ENCODE data around the gene UMODL1.

The UMODL1 gene

DNA sequence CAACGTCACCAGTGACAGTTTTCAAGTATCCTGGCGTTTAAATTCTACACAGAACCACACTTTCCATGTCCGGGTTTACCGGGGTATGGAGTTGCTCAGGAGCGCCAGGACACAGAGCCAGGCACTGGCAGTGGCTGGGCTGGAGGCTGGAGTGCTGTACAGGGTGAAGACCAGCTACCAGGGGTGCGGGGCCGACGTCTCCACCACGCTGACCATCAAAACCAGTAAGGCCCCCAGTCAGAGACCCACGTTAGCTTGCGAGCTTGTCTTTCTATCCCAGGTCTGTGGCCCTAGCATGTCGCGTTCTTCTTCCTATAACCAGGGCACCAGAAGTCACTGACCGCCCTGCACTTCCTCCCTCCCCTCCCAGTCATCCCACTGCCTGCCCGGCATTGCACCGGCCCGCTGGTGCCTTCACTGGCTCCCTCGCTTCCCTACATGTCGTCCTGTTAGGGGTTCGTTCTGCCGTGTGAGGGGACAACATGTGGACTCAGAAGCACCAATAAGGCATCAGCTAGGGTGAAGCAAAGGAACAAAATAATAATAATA is 27.9 kb downstream of the UMODL1 start:
- DNase-seq: no peak

DNA sequence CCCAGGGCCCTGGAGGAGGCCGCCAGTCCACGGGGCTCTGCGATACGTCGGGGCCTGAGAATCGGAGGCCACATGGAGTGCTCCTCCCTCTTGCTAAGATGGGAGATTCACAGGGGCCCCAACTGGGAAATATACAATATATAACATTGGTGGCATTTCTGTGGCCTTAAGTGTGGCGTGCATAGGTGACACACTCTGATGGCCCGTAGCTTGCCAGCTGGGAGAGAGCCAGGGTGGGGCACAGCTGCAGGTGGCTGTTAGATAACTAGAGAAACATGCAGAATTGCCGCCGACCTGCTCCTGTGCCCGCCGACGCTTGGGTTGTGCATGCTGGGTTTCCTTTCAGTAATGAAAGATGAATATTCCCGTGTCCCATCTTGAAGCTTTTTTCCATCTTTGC is 30.1 kb downstream of the UMODL1 start:
- DNase-seq: no peak

DNA sequence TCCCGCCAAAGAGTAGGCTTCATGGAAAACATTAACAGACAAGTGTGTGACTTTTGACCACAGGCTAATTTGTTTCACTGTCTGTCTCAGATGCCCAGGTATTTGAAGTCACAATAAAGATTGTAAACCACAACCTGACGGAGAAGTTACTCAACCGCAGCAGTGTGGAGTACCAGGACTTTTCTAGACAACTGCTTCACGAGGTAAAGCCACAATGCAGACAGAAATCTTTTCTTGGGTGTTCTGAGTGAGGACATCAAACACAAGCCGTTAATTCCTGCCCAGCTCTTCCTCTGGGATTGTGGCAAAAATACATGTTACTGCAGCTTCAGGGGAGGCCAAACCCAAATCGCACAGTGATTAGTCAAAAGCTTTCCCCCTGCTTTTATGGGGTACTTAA is 31.0 kb downstream of the UMODL1 start:
- no peak for DNase-seq

DNA sequence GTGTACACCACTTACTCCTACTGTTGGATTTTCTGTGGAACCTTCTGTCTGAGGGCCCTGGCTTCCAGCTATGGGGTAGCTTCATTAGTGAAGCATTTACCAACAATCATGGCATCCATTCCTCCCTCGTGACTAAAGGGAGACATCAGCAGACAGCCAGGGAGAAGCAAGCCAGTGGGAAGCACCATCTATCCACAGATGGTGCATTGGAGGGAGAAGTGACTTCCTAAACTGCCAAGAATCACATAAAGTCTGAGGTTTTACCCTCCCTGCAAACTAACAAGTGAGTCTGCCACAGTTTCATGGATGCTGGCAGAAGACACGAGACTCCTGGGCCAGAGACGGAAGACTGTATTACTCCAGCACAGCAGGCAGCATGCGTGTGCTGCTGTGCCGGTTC is 31.4 kb downstream of the UMODL1 start:
- DNase-seq: no peak

DNA sequence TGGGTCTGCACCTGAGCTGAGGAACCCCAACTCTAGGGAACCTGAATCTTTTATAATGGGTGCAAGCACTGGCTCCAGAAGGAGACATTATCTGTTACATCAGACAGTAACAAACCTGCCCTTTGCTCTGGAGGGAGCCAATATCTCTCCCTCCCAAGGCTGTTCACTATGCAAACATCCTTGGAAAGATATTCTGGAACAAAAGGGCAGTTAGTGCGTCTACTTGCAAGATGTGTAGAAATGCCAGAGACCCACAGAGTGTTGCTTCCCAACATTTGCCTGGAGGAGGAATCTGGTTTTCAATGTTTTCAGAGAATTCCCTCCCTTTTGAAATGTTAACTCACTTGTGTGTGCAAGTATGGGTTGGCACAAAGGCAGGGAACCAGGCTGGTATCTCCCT is 31.9 kb downstream of the UMODL1 start:
- no peak for DNase-seq

DNA sequence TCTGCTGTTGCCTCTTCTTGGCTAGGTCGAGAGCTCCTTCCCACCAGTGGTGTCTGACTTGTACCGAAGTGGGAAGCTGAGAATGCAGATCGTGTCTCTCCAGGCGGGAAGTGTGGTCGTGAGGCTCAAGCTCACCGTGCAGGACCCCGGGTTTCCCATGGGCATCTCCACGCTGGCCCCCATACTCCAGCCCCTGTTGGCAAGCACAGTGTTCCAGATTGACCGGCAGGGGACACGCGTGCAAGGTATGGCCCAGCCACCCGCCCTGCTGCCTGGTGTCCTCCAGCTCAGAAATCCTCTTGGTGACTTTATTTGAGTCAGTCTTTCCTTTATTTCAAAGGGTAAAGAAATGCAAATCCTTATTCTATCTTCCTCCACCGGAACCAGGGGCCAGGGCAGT is 32.7 kb downstream of the UMODL1 start:
- DNase-seq: no peak

DNA sequence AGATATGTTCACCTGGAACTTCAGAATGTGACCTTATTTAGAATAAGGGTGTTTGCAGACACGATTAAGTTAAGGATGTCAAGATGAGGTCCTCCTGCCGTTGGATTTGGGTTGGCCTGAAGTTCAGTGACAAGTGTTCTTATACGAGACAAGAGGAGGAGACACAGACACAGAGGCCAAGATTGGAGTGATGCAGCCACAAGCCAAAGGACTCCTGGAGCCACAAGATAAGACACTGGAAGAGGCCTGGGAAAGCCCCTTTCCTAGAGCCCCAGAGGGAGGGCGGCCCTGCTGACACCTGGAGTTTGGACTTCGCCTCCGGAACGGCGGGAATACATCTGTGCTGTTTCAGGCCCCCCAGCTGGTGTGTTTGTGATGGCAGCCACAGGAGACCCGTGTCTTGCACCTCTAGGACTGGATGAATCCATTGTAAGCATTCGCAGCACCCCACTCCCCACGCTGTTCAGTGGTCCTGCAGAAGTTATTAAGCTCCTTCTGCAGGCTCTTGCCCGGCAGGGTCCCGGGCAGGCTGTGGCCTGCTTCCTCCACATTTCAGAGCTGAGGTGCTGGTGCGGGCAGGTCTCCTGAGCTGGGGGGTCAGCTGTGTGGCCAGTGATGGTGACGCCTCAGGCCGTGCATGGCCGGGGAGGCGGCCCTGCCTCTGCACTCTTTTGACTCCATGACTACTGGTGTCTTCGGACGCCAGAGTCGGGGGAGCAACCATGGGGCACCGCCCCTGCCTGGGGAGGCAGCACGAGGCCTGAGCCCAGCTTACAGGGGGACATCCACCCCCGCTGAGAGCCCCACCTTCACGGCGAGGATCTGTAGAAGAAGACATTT is 34.6 kb downstream of the UMODL1 start:
- DNase-seq: no peak

DNA sequence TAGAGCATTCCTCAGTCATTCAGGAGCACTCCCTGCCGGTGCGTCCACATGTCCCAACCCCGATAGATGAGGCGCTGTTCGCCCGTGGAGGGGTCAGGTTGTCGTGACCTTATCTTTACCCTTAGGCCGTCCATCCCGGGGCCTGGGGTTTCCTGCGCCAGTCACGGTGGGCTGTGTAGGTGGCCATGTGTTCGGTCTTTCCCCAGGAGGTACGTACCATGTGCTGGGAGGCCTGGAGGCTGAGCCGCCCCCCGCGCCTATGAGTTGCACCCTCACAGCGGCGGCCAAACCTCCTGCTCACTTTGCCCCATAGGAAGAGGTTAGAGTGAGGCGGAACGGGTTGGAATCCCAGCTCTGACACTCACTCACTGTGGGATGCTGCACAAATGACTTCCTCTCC is 35.3 kb downstream of the UMODL1 start:
- DNase-seq: no peak

DNA sequence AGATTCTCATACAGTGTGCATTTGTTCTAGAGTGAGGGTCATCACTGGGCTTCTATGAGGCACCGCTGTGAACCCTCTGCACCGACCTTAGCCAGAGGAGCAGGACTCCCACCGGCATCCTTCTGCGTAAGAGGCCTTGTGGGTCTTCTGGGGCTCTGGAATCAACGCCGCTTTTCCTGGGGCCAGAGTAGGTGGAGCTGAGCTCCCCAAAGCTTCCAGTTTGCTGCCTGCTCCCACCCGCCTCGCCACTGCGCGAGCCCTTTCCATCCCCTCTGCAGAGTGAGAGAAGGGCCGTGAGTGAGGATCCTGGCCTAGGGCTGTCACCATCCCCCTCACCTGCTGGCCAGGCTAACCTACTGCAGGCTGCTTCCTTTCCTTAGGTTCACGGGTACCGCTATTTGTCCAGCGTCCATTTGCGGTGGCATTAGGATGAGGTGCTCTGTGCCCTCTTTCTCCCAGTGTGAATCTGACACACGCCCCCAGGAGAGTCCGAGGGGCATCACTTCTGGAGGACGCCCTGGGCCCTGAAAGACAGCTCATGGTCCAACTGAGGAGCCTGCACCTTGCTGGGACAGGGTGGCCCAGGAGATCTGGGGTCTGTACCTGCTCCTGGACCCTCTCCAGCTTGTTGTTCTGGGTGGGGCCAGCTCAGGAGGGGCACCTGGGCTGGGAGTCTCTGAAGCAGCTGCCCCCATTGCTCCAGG is 36.2 kb downstream of the UMODL1 start:
- no peak for DNase-seq

DNA sequence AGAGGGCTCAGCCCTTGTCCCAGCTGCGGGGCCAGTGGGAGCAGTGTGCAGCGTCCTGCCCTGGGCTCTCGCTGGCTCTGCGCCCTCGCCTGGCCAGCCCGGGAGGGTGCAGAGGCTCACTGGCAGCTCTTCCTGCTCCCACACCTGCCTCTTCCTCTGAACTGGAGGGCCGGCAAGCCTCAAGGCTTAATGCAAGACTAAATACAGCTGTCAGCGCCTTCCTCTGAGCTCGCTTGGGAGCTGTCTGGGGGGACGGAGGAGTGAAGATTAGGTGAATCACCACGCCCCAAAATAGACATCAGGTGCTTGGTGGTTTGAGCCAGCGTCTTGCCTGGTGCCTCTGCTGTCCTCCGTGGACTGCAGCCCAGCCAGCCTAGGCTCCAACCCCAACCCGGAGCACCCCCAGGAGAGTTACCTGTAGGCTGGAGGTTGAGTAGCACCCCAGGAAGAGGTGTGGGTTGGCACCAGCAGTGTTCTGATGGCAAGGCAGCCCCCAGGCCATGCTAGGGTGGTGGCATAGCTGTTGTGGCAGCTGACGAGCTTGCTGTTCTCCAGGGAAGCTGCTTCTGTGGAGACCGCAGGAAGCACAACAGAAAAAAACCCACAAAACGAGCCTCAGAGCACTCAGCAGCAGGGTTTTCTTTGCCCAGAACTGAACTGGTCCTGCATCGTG is 36.9 kb downstream of the UMODL1 start:
- peak; percentile 39 to 77 (median 47) for DNase-seq

DNA sequence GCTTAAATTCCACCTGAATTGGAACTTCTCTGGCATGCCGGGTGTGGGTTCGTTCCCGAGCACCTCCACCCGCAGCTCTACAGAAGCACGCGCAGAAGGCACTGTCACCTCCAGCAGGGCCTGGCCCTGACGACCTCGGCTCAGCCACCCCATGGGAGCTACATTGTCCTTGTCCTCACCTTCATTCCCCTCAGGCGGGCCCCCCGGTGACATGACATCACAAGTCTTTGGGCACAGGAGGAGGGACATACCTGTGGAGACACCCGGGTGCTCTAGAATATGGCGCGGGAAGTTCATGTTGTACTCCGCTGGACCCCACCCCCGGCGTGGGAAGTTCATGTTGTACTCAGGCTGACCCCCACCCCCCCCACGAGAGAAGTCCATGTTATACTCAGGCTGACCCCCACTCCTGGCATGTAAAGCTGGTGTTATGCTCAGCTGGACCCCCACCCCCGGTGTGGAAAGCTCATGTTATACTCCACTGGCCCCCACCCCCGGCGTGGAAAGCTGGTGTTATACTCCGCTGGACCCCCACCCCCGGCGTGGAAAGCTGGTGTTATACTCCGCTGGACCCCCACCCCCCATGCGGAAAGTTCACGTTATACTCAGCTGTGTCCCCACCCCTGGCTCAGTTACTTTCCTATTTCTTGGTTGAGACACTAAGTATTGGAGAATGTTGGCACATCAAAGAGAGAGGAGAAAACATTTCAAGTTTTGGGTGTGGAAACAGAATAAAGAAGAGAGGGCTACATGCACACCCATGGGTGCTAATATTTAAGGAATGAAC is 37.6 kb downstream of the UMODL1 start:
- no peak for DNase-seq

DNA sequence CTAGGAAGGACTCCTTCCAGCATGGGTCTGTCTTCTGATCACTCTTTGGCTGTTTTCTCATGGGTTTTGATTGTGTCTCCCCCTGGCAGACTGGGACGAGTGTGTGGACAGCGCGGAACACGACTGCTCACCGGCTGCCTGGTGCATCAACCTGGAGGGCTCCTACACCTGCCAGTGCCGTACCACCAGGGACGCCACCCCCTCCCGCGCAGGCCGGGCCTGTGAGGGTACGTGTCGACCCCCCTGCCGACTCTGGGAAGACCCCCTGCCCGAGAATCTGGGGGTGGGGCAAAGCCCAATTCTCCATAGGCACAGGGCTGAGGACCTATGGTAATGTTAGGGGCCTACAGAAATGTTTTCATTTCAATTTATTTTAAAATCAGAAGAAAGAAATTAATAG is 38.4 kb downstream of the UMODL1 start:
- no peak for DNase-seq

DNA sequence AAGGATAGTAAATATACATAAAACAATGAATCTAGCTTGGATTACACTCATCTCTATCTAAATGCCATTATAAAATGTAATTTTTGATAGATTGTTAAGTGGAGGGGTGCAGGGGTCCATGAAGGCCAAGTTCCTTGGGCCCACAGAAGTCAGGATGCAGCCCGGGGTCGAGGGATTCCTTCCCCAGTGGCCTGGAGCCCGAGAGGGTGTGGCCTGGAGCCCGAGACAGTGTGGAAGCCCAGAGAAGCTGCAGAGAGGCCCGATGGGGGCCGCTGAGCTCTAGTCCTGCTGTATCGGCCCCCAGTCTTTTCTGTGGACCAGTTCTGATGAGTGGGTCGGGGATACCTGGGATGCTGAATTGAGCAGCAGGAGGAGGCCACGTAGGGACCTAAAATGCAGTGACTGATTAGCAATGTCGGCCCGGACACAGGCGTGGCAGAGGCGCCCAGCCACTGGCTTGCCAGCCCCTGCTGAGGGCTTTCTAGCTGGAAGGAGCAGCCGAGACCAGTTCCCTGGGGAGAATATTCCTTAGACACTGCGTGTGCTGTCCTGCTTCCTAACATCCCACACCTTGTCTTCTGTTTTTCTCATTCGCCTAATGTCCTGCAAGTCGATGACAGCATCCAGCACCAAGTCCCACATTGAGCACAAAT is 38.9 kb downstream of the UMODL1 start:
- DNase-seq: no peak

DNA sequence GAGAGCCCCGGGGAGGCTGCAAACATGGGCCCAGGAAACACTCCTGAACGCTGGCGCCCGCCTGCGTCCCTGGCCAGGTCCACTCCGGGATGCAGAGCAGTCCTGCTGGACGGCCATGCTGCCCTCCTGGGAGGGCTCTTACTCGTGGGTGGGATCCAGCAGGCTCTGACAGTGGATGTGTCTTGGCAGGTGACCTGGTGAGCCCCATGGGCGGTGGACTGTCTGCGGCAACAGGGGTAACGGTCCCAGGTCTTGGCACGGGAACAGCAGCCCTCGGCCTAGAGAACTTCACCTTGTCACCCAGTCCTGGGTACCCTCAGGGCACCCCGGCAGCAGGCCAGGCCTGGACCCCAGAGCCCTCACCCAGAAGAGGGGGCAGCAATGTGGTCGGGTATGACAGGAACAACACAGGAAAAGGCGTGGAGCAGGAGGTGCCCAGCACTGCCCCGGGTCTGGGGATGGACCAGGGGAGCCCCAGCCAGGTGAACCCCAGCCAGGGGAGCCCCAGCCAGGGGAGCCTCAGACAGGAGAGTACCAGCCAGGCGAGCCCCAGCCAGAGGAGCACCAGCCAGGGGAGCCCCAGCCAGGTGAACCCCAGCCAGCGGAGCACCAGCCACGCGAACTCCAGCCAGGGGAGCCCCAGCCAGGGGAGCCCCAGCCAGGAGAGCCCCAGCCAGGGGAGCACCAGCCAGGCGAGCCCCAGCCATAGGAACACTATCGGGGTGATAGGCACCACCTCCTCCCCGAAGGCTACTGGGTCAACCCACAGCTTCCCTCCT is 39.8 kb downstream of the UMODL1 start:
- DNase-seq: no peak

DNA sequence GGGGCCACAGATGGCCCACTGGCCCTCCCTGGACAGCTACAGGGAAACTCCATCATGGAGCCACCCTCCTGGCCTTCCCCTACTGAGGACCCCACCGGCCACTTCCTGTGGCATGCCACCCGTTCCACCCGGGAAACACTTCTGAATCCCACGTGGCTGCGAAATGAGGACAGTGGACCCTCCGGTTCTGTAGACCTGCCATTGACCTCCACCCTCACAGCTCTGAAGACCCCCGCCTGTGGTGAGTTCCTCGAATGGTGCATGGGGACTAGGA is 40.3 kb downstream of the UMODL1 start:
- DNase-seq: no peak

DNA sequence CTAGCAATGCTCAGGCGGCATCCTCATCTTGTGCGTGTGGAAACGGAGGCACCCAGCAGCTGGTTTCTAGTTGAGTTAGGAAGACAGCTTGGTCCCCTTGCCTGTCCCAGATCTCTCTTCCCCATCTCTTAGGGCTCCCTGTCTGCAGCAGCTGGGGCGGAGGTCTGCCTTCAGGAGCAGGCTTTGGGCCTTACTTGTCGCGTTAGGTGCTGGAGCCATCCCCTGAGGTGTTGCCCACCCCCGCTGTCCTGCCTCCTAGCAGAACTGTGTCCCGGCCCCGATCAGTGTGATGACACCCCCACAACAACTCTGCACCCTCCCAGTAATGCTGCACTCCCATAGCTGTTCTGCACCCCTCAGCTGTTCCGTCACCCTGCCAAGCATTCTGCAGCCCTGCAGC is 40.7 kb downstream of the UMODL1 start:
- DNase-seq: no peak

DNA sequence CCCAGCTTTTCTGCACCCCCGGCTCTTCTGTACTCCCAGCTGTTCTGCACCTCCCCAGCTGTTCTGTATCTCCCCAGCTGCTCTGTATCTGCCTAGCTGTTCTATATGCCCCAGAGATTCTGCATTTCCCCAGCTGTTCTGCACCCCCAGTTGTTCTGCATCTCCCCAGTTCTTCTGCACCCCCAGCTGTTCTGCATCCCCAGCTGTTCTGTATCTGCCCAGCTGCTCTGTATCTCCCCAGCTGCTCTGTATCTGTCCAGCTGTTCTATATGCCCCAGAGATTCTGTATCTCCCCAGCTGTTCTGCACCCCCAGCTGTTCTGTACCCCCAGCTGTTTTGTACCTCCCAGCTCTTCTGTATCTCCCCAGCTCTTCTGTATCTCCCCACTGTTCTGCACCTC is 41.1 kb downstream of the UMODL1 start:
- no peak for DNase-seq

DNA sequence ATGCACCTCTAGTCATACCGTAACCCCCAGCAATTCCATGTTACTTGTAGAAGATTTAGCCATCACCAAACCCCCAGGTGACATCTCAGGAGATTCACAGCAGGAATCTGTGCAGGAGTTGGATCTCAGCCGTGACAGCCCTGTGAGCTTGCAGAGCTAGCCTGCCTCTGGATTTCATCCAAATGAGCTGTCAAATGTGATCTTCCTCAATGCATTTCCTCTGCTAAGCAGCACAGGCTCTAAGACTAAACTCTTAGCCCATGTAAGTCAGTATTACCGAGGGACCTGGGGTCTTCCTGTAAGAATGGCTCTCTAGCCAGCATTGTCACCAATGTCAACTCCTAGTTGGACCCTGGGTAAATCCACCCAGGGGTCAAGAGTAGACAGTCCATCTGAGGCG is 41.7 kb downstream of the UMODL1 start:
- no peak for DNase-seq

DNA sequence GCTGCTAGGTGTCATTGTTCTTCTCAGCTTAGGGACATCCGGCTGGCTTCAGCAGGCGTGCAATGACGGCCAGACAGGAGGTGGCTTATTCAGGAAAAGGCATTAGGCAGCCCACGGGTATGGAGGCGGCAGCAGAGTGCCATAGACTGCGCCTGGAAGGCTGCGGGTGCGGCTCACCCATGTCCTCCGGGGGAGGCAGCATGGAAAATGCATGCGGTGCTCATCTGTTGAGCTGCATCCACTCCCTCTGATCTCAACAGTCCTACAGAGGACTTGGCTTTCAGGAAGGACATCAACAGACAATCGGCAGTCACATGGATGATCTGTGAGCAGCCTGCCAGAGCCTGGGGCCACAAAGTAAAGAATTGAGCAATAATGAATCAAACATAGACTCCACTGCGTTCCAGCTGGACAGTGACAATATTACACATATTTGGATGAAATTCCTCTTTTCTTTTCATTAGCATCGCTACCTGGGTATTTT is 42.9 kb downstream of the UMODL1 start:
- no peak for DNase-seq

DNA sequence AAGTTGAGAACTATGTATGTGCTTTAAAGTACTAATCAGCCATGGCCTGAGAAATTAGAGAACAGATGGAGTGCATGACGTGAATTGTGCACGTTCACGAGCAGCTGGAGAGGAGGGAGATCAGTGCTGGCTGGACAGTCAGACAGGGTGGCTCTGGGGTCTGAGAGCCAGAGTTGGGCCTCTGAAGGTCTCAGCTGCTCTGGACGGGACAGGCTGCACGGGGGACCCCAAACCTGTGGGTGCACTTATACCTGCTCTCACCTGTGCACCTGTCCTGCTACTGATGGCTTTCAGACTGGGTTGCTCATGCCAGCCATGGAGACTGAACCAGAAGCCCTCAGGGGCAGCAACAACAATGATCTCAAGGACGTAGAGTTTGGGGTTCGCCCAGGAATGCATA is 43.5 kb downstream of the UMODL1 start:
- no peak for DNase-seq

DNA sequence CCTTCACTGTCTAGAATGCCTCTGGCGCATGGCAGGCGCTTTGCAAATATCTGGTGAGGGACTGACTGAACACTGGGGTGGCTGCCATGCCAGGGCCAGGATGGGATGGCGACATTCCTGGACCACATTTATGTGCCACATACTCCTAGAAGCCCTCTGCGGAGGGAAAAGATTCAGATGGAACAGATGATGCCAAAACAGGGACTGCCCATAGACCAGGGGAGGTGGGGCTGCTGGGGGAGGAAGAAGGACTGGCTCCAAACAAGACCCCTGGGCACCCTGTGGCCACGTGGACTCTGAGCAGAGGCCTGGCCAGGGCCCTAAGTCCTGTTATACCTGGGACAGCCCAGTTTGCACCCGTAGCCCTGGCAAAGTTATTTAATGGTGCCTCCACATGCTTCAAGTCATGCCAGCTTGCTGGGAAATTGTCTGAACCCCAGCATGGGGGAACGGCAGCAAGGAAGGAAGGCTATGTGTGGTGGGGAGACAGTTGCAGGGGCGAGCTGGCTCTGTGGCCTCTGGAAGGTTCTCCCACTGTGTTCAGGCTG is 44.1 kb downstream of the UMODL1 start:
- DNase-seq: no peak

All from T-helper 1 cell (primary cell).